ENCODE results near the gene CDKAL1. TPM values are rescaled to one million over a fixed set of nuclear protein-coding genes. Genes with fewer than 3 reads are reported as not detected.

Gene CDKAL1
- total and polyA plus RNA-seq, 10 of the 15 experiments (the other 5 are each of a cell fraction or from before 2014, with no cell fraction given), result 10.7 to 26.9 (median 17.3) TPM

- no peak for ATAC-seq
- FAIRE-seq, result no peak
- RAD21 ChIA-PET (ENCODE audit: unreplicated experiment), result interaction anchor here (1.0 kb wide), 1 partner anchor 10 kb away, joined by 4 read pairs; no protein-coding TSS in a partner anchor
These were observed 332.9 kb downstream of the CDKAL1 start for GRCh38 chr6:20866935-20867703.

More at GRCh38 chr6:20866935-20867703, 332.9 kb downstream of the CDKAL1 start:
- H3K4me3 ChIP-seq, result no peak overlapping the region
- H3K27ac ChIP-seq (ENCODE audit: control insufficient read depth, insufficient read depth), result no peak overlapping the region
- H3K9ac ChIP-seq (ENCODE audit: control insufficient read depth, insufficient read depth, low read length), result no peak overlapping the region
- H3K79me2 ChIP-seq (ENCODE audit: control insufficient read depth, insufficient read depth, low read length), result no peaks in the 10 kb centered on the region
- BruUV-seq (replicated peaks), result no TSS peak
- intact Hi-C loops (cut with micrococcal nuclease; ENCODE audit: unreplicated experiment) (no loop called here), in situ Hi-C loops (cut with MboI) (no loop called here)
- no peaks in the 10 kb centered on the region for H3K27me3 ChIP-seq (replicated peaks in 1 of 2; ENCODE audit: control insufficient read depth in 2 of 2, insufficient read depth in 2 of 2, low read length in 1 of 2)
- WGBS (ENCODE audit: insufficient coverage, insufficient replicate concordance, low lambda C conversion rate, missing lambda C conversion rate), result 99% methylated on average over 7 of the region's 7 CpGs
- no peak for DNase-seq (ENCODE audit: low read depth, low spot score)
- no peak overlapping the region for H3K4me2 ChIP-seq (ENCODE audit: control insufficient read depth, insufficient read depth)
- no peaks in the 10 kb centered on the region for H3K36me3 ChIP-seq (ENCODE audit: control insufficient read depth in 2 of 2, insufficient read depth in 2 of 2, low read length in 1 of 2)
- TF ChIP-seq NFXL1 (IDR thresholded peaks at IDR 0.05; ENCODE audit: borderline replicate concordance) (no peak), ZNF622 (IDR thresholded peaks at IDR 0.05) (no peak), ZNF207 (IDR thresholded peaks at IDR 0.05; ENCODE audit: borderline replicate concordance) (no peak), ATF2 (IDR thresholded peaks at IDR 0.05; ENCODE audit: low read length) (no peak), MEF2A (IDR thresholded peaks at IDR 0.05; ENCODE audit: insufficient read depth, low read depth, low read length) (no peak), TARDBP (IDR thresholded peaks at IDR 0.05; ENCODE audit: borderline replicate concordance) (no peak), ZSCAN29 (IDR thresholded peaks at IDR 0.05) (no peak), SRF (IDR thresholded peaks at IDR 0.05; ENCODE audit: low read depth in 2 of 2, low read length in 2 of 2) (no peak), E2F4 (IDR thresholded peaks at IDR 0.05; ENCODE audit: low read depth, low read length) (no peak), ESRRA (IDR thresholded peaks at IDR 0.05; ENCODE audit: low read length) (no peak), CHD1 (IDR thresholded peaks at IDR 0.05; ENCODE audit: low read depth, low read length) (no peak), RCOR1 (conservative IDR thresholded peaks at IDR 0.05; ENCODE audit: low read depth, low read length) (no peak), TAF1 (IDR thresholded peaks at IDR 0.05; ENCODE audit: borderline replicate concordance, low read depth, low read length) (no peak), YY1 (IDR thresholded peaks at IDR 0.05; ENCODE audit: low read depth, low read length) (no peak), CHD4 (IDR thresholded peaks at IDR 0.05) (no peak), MTA3 (IDR thresholded peaks at IDR 0.05; ENCODE audit: borderline replicate concordance, low read length) (no peak), MYC (IDR thresholded peaks at IDR 0.05; ENCODE audit: insufficient read depth, insufficient read length, insufficient replicate concordance, low read length, severe bottlenecking) (no peak), JUND (IDR thresholded peaks at IDR 0.05; ENCODE audit: low read depth, low read length) (no peak), SREBF2 (IDR thresholded peaks at IDR 0.05; ENCODE audit: low read length) (no peak)
- SMC1A ChIA-PET (ENCODE audit: uncharacterized antibody, unreplicated experiment), result interaction anchor here (0.6 to 1.5 kb wide), 6 partner anchors 9 to 595 kb away, joined by 3 to 5 read pairs (median 4); no protein-coding TSS in a partner anchor
- CTCF ChIA-PET, result interaction anchor here (1.1 to 2.1 kb wide), 4 partner anchors 9 to 51 kb away, joined by 3 to 10 read pairs (median 6); no protein-coding TSS in a partner anchor
- no peak overlapping the region for H2AFZ ChIP-seq (ENCODE audit: control insufficient read depth, low read depth, low read length)
- no peaks in the 10 kb centered on the region for H3K4me1 ChIP-seq (ENCODE audit: control insufficient read depth, insufficient read depth, low read length)
- no peaks in the 10 kb centered on the region for H3K9me3 ChIP-seq (replicated peaks; ENCODE audit: control insufficient read depth, insufficient read depth, low read length)
- POLR2A ChIA-PET, result interaction anchor here (0.6 kb wide), 2 partner anchors 227 to 317 kb away, joined by 3 to 5 read pairs; no protein-coding TSS in a partner anchor
- no peaks in the 10 kb centered on the region for H4K20me1 ChIP-seq (ENCODE audit: control insufficient read depth, insufficient read depth)
